Fibroblast of the conjunctiva (primary cell): ENCODE measurements around the gene ZNF385B.
A peak's percentile ranks its signal among the peaks of the same experiment; 100 is the strongest.
"Not testable (repeated sequence)": the region's sequence is repeated elsewhere in the genome, so short reads cannot be mapped to it uniquely, and the experiment has no call there.

Source experiments
- DNase-seq: peaks from one replicate; pipeline ENCODE4 v3.0.0-alpha.2; 2010; ENCODE audit warnings: low read depth

The ZNF385B gene

DNA sequence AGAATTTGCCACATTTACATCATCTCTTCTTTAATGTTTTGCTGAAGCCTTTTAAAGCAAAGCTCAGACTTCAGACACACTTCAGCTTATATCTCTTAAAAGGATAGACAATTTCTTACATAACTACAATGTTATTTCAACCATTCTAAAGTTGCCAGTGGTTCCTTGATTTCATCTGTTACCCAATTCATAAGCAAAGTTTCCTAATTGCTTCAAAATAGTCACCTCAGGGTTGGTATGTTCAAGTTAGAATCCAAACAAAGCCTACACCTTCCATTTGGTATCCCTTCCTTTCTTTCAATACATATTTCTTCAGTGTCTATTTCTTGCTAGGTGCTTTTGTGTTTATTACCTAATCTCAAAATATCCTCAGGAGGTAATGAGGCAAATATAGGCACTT, 60.6 kb downstream of the ZNF385B start:
- DNase-seq, result no peak

- no peak for DNase-seq
Observed at GRCh38 chr2:179796213-179797007, 65.0 kb downstream of the ZNF385B start.

- no peak for DNase-seq
Observed at GRCh38 chr2:179793902-179794301, 67.5 kb downstream of the ZNF385B start.

GRCh38 chr2:179793238-179793637, 68.2 kb downstream of the ZNF385B start:
- DNase-seq, result no peak

- no peak for DNase-seq
Observed at GRCh38 chr2:179790235-179791217, 70.9 kb downstream of the ZNF385B start.

GRCh38 chr2:179788104-179788503, 73.3 kb downstream of the ZNF385B start:
- DNase-seq, result no peak

DNA sequence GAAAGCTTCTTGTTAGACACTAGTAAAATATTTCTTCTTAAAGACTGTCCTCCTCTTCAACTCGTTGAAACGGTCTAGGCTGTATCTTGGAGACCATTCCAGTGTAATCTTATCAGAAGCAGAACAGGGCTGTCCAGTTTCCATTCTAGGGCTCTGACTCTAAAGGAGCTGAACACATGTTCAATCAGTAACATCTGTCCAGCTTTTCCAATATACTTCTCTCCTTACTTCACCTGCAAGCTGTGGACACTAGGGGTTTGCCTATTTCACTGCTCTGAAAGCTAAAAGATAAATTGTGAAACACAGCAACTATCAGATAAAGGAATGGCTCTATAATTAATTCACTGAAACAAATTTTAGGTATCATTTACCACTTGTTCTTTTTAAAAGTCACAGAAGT, 73.8 kb downstream of the ZNF385B start:
- DNase-seq, result no peak

DNA sequence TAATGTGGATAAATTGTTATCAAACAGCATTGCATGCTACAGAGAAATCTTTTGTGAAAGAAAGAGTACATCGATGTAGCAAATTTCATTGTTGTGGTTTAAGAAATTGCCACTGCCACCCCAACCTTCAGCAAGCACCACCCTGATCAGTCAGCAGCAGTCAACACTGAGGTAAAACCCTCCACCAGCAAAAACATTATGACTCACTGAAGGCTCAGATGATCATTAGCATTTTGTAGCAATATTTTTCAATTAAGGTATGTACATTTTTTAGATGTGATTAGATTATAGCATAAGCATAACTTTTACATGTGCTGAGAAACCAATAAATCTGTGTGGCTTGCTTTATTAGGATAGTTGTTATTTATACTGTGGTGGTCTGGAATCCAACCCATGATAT, 75.5 kb downstream of the ZNF385B start:
- no peak for DNase-seq

DNA sequence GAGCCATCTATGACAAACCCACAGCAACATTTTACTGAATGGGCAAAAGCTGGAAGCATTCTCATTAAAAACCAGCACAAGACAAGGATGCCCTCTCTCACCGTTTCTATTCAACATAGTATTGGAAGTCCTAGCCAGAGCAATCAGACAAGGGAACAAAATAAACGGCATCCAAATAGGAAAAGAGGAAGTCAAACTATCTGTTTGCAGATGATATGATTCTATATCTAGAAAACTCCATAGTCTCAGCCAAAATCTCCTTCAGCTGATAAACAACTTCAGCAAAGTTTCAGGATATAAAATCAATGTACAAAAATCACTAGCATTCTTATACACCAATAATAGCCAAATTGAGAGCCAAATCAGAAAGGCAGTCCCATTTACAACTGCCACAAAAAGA, 79.1 kb downstream of the ZNF385B start:
- DNase-seq, result not testable (repeated sequence)

DNA sequence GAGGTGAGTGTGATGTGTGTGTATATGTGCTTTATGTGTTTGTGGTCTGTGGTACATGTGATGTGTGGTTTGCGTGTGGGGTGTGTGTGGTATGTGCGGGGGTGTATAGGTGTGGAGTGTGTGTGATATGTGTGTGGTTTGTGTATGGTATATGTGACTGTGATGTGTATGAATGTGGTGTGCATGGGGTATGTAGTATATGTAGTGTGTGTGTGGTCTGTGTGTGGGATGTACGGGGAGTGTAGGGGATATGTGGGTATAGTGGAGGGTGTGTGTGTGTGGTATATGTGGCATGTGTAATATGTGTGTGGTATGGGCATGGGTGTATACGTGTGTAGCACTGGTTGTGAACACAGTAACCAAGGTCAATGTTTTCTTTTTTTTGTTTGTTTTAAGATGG, 87.4 kb downstream of the ZNF385B start:
- DNase-seq, result no peak

GRCh38 chr2:179772346-179772745, 89.1 kb downstream of the ZNF385B start:
- DNase-seq, result no peak

GRCh38 chr2:179771791-179772190, 89.6 kb downstream of the ZNF385B start:
- no peak for DNase-seq

GRCh38 chr2:179770029-179770428, 91.4 kb downstream of the ZNF385B start:
- DNase-seq, result no peak

GRCh38 chr2:179769323-179769722, 92.1 kb downstream of the ZNF385B start:
- no peak for DNase-seq

DNA sequence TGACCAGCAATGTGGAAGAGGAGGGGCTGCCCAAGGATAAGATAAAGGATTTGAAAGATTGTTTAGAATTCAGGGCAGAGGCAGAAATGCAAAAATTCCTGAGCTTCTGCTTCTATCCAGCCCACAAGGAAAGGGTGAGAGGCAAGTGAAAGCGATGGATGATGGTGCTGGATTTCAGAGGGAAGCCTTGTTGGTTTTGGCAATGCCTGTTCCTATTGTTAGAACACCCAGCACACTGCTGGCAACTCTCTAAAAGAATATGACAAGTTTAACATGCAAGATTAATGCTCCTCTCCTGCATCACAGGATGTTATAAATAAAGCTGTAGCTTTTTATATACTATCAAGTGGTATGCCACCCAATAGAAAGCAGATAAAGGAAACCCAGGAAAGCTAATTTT, 92.6 kb downstream of the ZNF385B start:
- DNase-seq, result no peak

GRCh38 chr2:179765666-179766065, 95.7 kb downstream of the ZNF385B start:
- no peak for DNase-seq

DNA sequence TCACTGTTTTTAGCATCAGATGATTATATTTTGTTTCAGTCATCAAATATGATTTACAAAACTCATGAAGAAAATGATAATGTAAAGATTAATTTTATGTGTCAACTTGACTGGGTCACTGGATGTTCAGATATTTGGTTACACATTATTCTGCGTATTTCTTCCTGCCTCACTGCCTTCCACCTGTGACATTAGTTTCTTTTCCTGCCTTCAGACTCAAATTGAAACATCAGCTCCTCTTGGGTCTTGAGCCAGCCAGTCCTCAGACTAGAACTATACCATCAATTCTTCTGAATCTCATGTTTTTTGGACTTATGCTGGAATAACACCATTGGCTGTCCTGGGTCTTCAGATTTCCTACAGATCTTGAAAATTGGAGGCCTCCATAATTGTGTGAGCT, 96.7 kb downstream of the ZNF385B start:
- DNase-seq, result no peak

DNA sequence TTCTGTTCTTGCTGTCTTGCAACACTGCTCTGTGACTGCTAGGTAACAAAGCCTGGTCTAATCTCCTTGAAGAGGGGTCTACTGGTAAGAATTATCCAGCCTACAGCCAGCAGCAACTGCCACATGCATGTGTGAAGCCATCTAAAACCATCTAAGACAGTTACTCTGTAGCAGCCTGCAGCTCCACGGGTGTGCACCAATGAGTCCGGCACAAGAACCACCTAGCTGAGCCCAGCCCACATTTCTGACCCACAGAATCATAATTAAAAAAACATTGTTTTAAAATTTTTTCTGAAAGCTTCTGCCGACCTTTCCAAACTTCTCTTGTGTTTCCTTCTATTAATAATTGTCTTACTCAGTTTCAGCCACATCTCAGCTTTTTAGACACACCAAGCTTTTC, 102.8 kb downstream of the ZNF385B start:
- DNase-seq, result no peak

DNA sequence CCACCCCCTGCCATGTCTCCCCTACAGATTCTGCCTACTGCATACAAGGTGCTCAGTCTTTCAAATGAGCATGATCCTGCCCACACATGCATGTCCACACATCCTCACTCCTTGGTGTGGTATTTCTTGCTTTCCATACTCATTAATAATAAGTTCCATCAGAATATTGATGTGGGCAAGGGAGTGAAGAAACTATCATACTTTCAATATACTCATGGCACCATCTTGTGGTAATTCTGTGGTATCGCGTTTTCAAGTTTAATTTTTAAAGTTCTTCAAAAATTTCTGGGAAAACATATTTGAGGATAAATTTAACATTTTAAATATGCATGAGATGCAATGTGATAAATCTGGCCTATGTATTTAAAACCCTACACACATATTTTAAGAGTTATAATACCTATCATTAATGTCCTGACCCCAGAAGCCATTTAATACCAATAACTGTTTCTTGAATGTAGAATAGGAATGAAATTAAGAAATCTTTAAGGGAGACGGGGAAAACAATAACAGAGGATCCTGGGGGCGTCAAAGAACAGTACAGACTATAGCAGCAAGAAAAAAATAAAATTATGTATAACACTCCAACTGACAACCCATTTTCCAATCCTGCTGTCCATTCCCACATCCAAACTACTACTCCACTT, 110.1 kb downstream of the ZNF385B start:
- DNase-seq, result peak; percentile 21

GRCh38 chr2:179749210-179749609, 112.2 kb downstream of the ZNF385B start:
- DNase-seq, result peak; percentile 29

- DNase-seq, result no peak
Observed at GRCh38 chr2:179746981-179747380, 114.4 kb downstream of the ZNF385B start.

GRCh38 chr2:179745635-179746256, 115.7 kb downstream of the ZNF385B start:
- DNase-seq, result no peak
